Keratinocyte (primary cell): ENCODE results near the gene NLGN1. TPM values are rescaled to one million over a fixed set of nuclear protein-coding genes. Genes with fewer than 3 reads are reported as not detected.
A peak's percentile ranks its signal among the peaks of the same experiment; 100 is the strongest.

Experiments
- DNase-seq: peaks from one replicate; pipeline ENCODE4 v3.0.0-alpha.2; 2011; ENCODE audit warnings: low read depth, missing footprints, low spot score
- FAIRE-seq: peaks from 2 replicates; lab custom pipeline; 2011; peaks lifted over from hg19 to GRCh38; lab: Jason Lieb, UNC
- H2AFZ ChIP-seq: 2 replicates; pipeline ENCODE4 v1.6.0; 2012; ENCODE audit warnings: low read length, control low read depth, inconsistent platforms; ENCODE audit not compliant: control insufficient read depth
- H3K27ac ChIP-seq: 2 replicates; pipeline ENCODE4 v1.5.1; 2011; ENCODE audit warnings: low read length; ENCODE audit not compliant: control insufficient read depth, insufficient read depth
- H3K27me3 ChIP-seq: 3 replicates; pipeline ENCODE4 v1.6.0; 2011; ENCODE audit warnings: low read length; ENCODE audit not compliant: control insufficient read depth, insufficient read depth; ENCODE audit errors: extremely low read depth
- H3K36me3 ChIP-seq, 2 experiments: 2 replicates in 1 of 2; 3 replicates in 1 of 2; pipeline ENCODE4 v1.5.1; 2011; ENCODE audit warnings: low read length in 2 of 2, mild to moderate bottlenecking in 1 of 2; ENCODE audit not compliant: control insufficient read depth in 2 of 2, insufficient read depth in 2 of 2; ENCODE audit errors: extremely low read depth in 1 of 2
- H3K4me1 ChIP-seq: 3 replicates; pipeline ENCODE4 v1.5.1; 2011; ENCODE audit warnings: low read length; ENCODE audit not compliant: control insufficient read depth, insufficient read depth; ENCODE audit errors: extremely low read depth
- H3K4me2 ChIP-seq: 3 replicates; pipeline ENCODE4 v1.6.0; 2011; ENCODE audit warnings: low read depth, low read length; ENCODE audit not compliant: control insufficient read depth, insufficient read depth; ENCODE audit errors: extremely low read depth
- H3K4me3 ChIP-seq, 3 experiments: fragments of 200-600 bp in 1 of 3; sonication (generic) in 1 of 3; 2 replicates in 2 of 3; 3 replicates in 1 of 3; pipeline ENCODE4 v1.5.1; 2011 to 2016; ENCODE audit warnings: low read length in 3 of 3, mild to moderate bottlenecking in 3 of 3, control low read depth in 2 of 3, inconsistent platforms in 1 of 3, low read depth in 1 of 3, mixed read lengths in 1 of 3, mixed run types in 1 of 3, moderate library complexity in 1 of 3; ENCODE audit not compliant: control insufficient read depth in 2 of 3, insufficient read depth in 2 of 3; ENCODE audit errors: extremely low read depth in 1 of 3
- H3K79me2 ChIP-seq: 2 replicates; pipeline ENCODE4 v1.6.0; 2012; ENCODE audit warnings: low read length; ENCODE audit not compliant: control insufficient read depth, insufficient read depth
- H3K9ac ChIP-seq: 3 replicates; pipeline ENCODE4 v1.6.0; 2011; ENCODE audit warnings: low read length; ENCODE audit not compliant: control insufficient read depth, insufficient read depth; ENCODE audit errors: extremely low read depth
- H3K9me1 ChIP-seq: 3 replicates; pipeline ENCODE4 v1.6.0; 2011; ENCODE audit warnings: low read length; ENCODE audit not compliant: control insufficient read depth, insufficient read depth; ENCODE audit errors: extremely low read depth
- H3K9me3 ChIP-seq: 2 replicates; pipeline ENCODE4 v1.5.1; 2012; ENCODE audit warnings: low read depth, low read length; ENCODE audit not compliant: control insufficient read depth
- H4K20me1 ChIP-seq: 3 replicates; pipeline ENCODE4 v1.6.0; 2011; ENCODE audit warnings: low read length; ENCODE audit not compliant: control insufficient read depth, insufficient read depth; ENCODE audit errors: extremely low read depth
- CTCF ChIP-seq, 3 experiments: IDR thresholded peaks in 1 of 3; conservative IDR thresholded peaks in 1 of 3; optimal IDR thresholded peaks in 1 of 3; 2 replicates in 2 of 3; 3 replicates in 1 of 3; pipeline versions ENCODE3 to v1.5.1; 2011; ENCODE audit warnings: low read length in 3 of 3, mild to moderate bottlenecking in 3 of 3, moderate library complexity in 2 of 3, control low read depth in 1 of 3, inconsistent platforms in 1 of 3; ENCODE audit not compliant: insufficient read depth in 2 of 3; ENCODE audit errors: extremely low read depth in 1 of 3
- EZH2 ChIP-seq: IDR thresholded peaks from one replicate; pipeline ENCODE4 v1.6.1; 2012; ENCODE audit warnings: inconsistent platforms, mild to moderate bottlenecking, low read length, moderate library complexity
- dilution Hi-C: fragments of 300-500 bp; cut with MboI; formaldehyde crosslinking; loops from one replicate; pipeline ENCODE4 v1.7.0; 2020; ENCODE audit warnings: low sequenced_read_pairs; ENCODE audit not compliant: extremely low pct_ligation_motif_present
- polyA plus RNA-seq, 5 experiments: library from polyadenylated mRNA; depleted of rRNA in 3 of 5; stranded (reverse) in 3 of 5; stranded (forward) in 1 of 5; unstranded in 1 of 5; fragments of >200 nt; gene quantifications; 1 replicate in 1 of 5; 2 replicates in 3 of 5; 3 replicates in 1 of 5; pipeline versions ENCODE4 v1.2.1 to v1.2.3, GENCODE V29; 2011 to 2012; ENCODE audit warnings: missing spikeins in 2 of 5, low read depth in 1 of 5, low replicate concordance in 1 of 5

Gene NLGN1
- polyA plus RNA-seq, 1 donor (not counting 4 experiments of a cell fraction or from before 2014, with no cell fraction given), result not detected

- H2AFZ ChIP-seq, result no peak overlapping the region
- no peak for FAIRE-seq
Measured at GRCh38 chr3:173411375-173411973, 13.9 kb downstream of the NLGN1 start.

GRCh38 chr3:173416070-173416469 is 18.5 kb downstream of the NLGN1 start:
- Histone ChIP-seq H3K27ac (no peak overlapping the region), H4K20me1 (no peaks in the 10 kb centered on the region), H3K4me2 (no peak overlapping the region), H3K4me1 (no peaks in the 10 kb centered on the region), H3K4me3 (no peak overlapping the region), H3K27me3 (no peaks in the 10 kb centered on the region), H3K9me3 (no peaks in the 10 kb centered on the region), H3K9ac (no peak overlapping the region), H2AFZ (no peak overlapping the region), H3K36me3 (no peaks in the 10 kb centered on the region), H3K79me2 (no peaks in the 10 kb centered on the region), H3K9me1 (no peaks in the 10 kb centered on the region)
- DNase-seq (no peak), FAIRE-seq (no peak)
- dilution Hi-C loops, result no loop called here
- TF ChIP-seq EZH2, result no peak
- TF ChIP-seq CTCF (optimal IDR thresholded peaks at IDR 0.05 in 1 of 3, IDR thresholded peaks at IDR 0.05 in 1 of 3, conservative IDR thresholded peaks at IDR 0.05 in 1 of 3; ENCODE audit: extremely low read depth in 1 of 3, insufficient read depth in 2 of 3, low read length in 3 of 3), result no peak

More at GRCh38 chr3:173411375-173411973, 13.9 kb downstream of the NLGN1 start:
- Histone ChIP-seq H3K9me3 (no peaks in the 10 kb centered on the region), H3K9ac (no peak overlapping the region), H4K20me1 (no peaks in the 10 kb centered on the region), H3K9me1 (no peaks in the 10 kb centered on the region), H3K27ac (no peak overlapping the region), H3K4me3 (no peak overlapping the region), H3K36me3 (no peaks in the 10 kb centered on the region), H3K27me3 (no peaks in the 10 kb centered on the region), H3K4me2 (no peak overlapping the region), H3K79me2 (no peaks in the 10 kb centered on the region), H3K4me1 (no peaks in the 10 kb centered on the region)
- TF ChIP-seq EZH2 (no peak), CTCF (optimal IDR thresholded peaks at IDR 0.05 in 1 of 3, IDR thresholded peaks at IDR 0.05 in 1 of 3, conservative IDR thresholded peaks at IDR 0.05 in 1 of 3; ENCODE audit: extremely low read depth in 1 of 3, insufficient read depth in 2 of 3, low read length in 3 of 3) (peak in 2 of 3 experiments; percentile 6 to 26)
- dilution Hi-C loops, result no loop called here
- no peak for DNase-seq
